Measurements from ENCODE around the gene SRSF4.

DNA sequence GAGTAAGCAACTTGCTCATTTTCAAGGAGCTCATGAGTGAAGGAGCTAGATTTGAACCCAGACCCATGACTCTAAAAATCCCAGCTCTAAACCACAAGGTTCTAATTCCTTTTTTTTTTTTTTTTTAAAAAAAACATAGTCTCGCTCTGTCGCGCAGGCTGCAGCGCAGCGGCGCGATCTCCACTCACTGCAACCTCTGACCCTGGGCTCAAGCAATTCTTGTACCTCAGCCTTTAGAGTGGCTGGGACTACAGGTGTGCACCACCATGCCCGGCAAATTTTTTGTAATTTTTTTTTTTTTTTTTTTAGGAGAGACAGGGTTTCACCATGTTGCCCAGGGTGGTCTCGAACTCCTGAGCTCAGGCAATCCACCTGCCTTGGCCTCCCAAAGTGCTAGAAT, 13.8 kb downstream of the SRSF4 start:
- TF ChIP-seq, protein P1, sequence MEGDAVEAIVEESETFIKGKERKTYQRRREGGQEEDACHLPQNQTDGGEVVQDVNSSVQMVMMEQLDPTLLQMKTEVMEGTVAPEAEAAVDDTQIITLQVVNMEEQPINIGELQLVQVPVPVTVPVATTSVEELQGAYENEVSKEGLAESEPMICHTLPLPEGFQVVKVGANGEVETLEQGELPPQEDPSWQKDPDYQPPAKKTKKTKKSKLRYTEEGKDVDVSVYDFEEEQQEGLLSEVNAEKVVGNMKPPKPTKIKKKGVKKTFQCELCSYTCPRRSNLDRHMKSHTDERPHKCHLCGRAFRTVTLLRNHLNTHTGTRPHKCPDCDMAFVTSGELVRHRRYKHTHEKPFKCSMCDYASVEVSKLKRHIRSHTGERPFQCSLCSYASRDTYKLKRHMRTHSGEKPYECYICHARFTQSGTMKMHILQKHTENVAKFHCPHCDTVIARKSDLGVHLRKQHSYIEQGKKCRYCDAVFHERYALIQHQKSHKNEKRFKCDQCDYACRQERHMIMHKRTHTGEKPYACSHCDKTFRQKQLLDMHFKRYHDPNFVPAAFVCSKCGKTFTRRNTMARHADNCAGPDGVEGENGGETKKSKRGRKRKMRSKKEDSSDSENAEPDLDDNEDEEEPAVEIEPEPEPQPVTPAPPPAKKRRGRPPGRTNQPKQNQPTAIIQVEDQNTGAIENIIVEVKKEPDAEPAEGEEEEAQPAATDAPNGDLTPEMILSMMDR (IDR thresholded peaks at IDR 0.05), result no peak
- no peak for TF ChIP-seq EZH2 (IDR thresholded peaks at IDR 0.05; ENCODE audit: borderline replicate concordance, insufficient read depth, low read depth, low read length, poor library complexity, severe bottlenecking)
